ENCODE results near the gene MGAT4B. TPM values are rescaled to one million over a fixed set of nuclear protein-coding genes. Genes with fewer than 3 reads are reported as not detected.

Gene MGAT4B
- total RNA-seq, 2 donors from 2014 or later = 165 to 177 TPM

- no peak overlapping the region for H3K27ac Mint-ChIP-seq
- no peak for DNase-seq
- peaks cover 3% of the 10 kb centered on the region for H3K4me1 Mint-ChIP-seq
- Histone ChIP-seq H3K4me3 (ENCODE audit: low read length) (no peak overlapping the region), H3K4me1 (ENCODE audit: control insufficient read depth, insufficient read depth, low read length) (peaks cover 2% of the 10 kb centered on the region), H3K27me3 (ENCODE audit: control insufficient read depth, insufficient read depth, low read length, poor library complexity, severe bottlenecking) (no peaks in the 10 kb centered on the region), H3K9ac (ENCODE audit: extremely low read depth, low read length, poor library complexity, severe bottlenecking) (no peak overlapping the region), H3K9me3 (ENCODE audit: control insufficient read depth, low read length) (no peaks in the 10 kb centered on the region), H3K27ac (ENCODE audit: low read depth, low read length) (no peak overlapping the region), H3K36me3 (ENCODE audit: control insufficient read depth, insufficient read depth, low read length) (peaks cover 39% of the 10 kb centered on the region)
- H3K9me3 Mint-ChIP-seq = no peaks in the 10 kb centered on the region
- H3K36me3 Mint-ChIP-seq (ENCODE audit: low read depth) = peaks cover 37% of the 10 kb centered on the region
- no peak overlapping the region for H3K4me3 Mint-ChIP-seq
- H3K27me3 Mint-ChIP-seq (ENCODE audit: insufficient read depth) = peaks cover 4% of the 10 kb centered on the region
- WGBS, 2 experiments (ENCODE audit: insufficient coverage in 1 of 2, insufficient read length in 1 of 2) = 80 to 93% methylated on average over 4 to 5 of the region's 5 CpGs
- no peak for TF ChIP-seq CTCF (conservative IDR thresholded peaks at IDR 0.05)
Measured at GRCh38 chr5:179812997-179813607, 6.4 kb upstream of the MGAT4B start.

GRCh38 chr5:179812135-179812825 is 5.6 kb upstream of the MGAT4B start:
- Mint-ChIP-seq H3K4me3 (no peak overlapping the region), H3K4me1 (no peaks in the 10 kb centered on the region), H3K27ac (no peak overlapping the region), H3K36me3 (ENCODE audit: low read depth) (peaks cover 37% of the 10 kb centered on the region), H3K27me3 (ENCODE audit: insufficient read depth) (peaks cover 4% of the 10 kb centered on the region), H3K9me3 (no peaks in the 10 kb centered on the region)
- WGBS, 2 experiments (ENCODE audit: insufficient coverage in 1 of 2, insufficient read length in 1 of 2) = 95 to 97% methylated on average over 22 to 27 of the region's 27 CpGs
- no peak overlapping the region for H3K4me3 ChIP-seq (ENCODE audit: low read length)
- H3K36me3 ChIP-seq (ENCODE audit: control insufficient read depth, insufficient read depth, low read length) = peaks cover 39% of the 10 kb centered on the region
- no peaks in the 10 kb centered on the region for H3K27me3 ChIP-seq (ENCODE audit: control insufficient read depth, insufficient read depth, low read length, poor library complexity, severe bottlenecking)
- no peak overlapping the region for H3K27ac ChIP-seq (ENCODE audit: low read depth, low read length)
- H3K9ac ChIP-seq (ENCODE audit: extremely low read depth, low read length, poor library complexity, severe bottlenecking) = no peak overlapping the region
- DNase-seq = no peak
- H3K4me1 ChIP-seq (ENCODE audit: control insufficient read depth, insufficient read depth, low read length) = peaks cover 2% of the 10 kb centered on the region
- no peaks in the 10 kb centered on the region for H3K9me3 ChIP-seq (ENCODE audit: control insufficient read depth, low read length)
- no peak for TF ChIP-seq CTCF (conservative IDR thresholded peaks at IDR 0.05)

GRCh38 chr5:179805529-179806249 is 977 bp downstream of the MGAT4B start:
- Mint-ChIP-seq H3K27me3 (ENCODE audit: insufficient read depth) (no peaks in the 10 kb centered on the region), H3K36me3 (ENCODE audit: low read depth) (peaks cover 6% of the 10 kb centered on the region), H3K9me3 (no peaks in the 10 kb centered on the region), H3K4me1 (peaks cover 13% of the 10 kb centered on the region), H3K27ac (peak overlapping the region; percentile 68), H3K4me3 (peak overlapping the region; percentile 73)
- Histone ChIP-seq H3K4me3 (ENCODE audit: low read length) (peak overlapping the region; percentile 78), H3K9ac (ENCODE audit: extremely low read depth, low read length, poor library complexity, severe bottlenecking) (peak overlapping the region; percentile 18), H3K36me3 (ENCODE audit: control insufficient read depth, insufficient read depth, low read length) (peaks cover 13% of the 10 kb centered on the region), H3K27me3 (ENCODE audit: control insufficient read depth, insufficient read depth, low read length, poor library complexity, severe bottlenecking) (no peaks in the 10 kb centered on the region), H3K27ac (ENCODE audit: low read depth, low read length) (no peak overlapping the region), H3K9me3 (ENCODE audit: control insufficient read depth, low read length) (no peaks in the 10 kb centered on the region), H3K4me1 (ENCODE audit: control insufficient read depth, insufficient read depth, low read length) (peaks cover 2% of the 10 kb centered on the region)
- no peak for TF ChIP-seq CTCF (conservative IDR thresholded peaks at IDR 0.05)
- peak; percentile 77 for DNase-seq
- WGBS, 2 experiments (ENCODE audit: insufficient coverage in 1 of 2, insufficient read length in 1 of 2) = 2 to 9% methylated on average over 14 to 65 of the region's 65 CpGs
